H1 (cell line): ENCODE measurements around the gene MFN1. TPM values are rescaled to one million over a fixed set of nuclear protein-coding genes. Genes with fewer than 3 reads are reported as not detected.

Experiments used
- CTCF ChIA-PET: fragments of 300-600 bp; sonication (Branson Sonifier 250); formaldehyde crosslinking; loops from one replicate; lab custom pipeline; 2021; ENCODE audit not compliant: partially characterized antibody; lab: Charles Lee
- POLR2A ChIA-PET: fragments of 300-600 bp; sonication (Branson Sonifier 250); formaldehyde crosslinking; loops from one replicate; lab custom pipeline; 2021; ENCODE audit warnings: inconsistent platforms; ENCODE audit not compliant: partially characterized antibody; lab: Charles Lee
- DNase-seq, 2 experiments: peaks; one replicate each; pipeline versions ENCODE4 v3.0.0 to v3.0.0-alpha.2; 2010 to 2022; ENCODE audit warnings: low spot score in 2 of 2, low read depth in 1 of 2, mixed read lengths in 1 of 2
- FAIRE-seq: peaks from 2 replicates; lab custom pipeline; 2011; peaks lifted over from hg19 to GRCh38; lab: Jason Lieb, UNC
- H2AFZ ChIP-seq: 2 replicates; pipeline ENCODE4 v1.8.1; 2012; ENCODE audit warnings: low read length, inconsistent platforms
- H2AK5ac ChIP-seq: 2 replicates; pipeline ENCODE4 v1.6.1; 2013; ENCODE audit warnings: low read depth, low read length
- H2BK120ac ChIP-seq: replicated peaks from 2 replicates; pipeline ENCODE3; 2013; ENCODE audit warnings: low read depth, low read length, inconsistent platforms
- H2BK12ac ChIP-seq: 2 replicates; pipeline ENCODE4 v1.6.1; 2013; ENCODE audit warnings: low read depth, low read length
- H2BK15ac ChIP-seq: 2 replicates; pipeline ENCODE4 v1.6.1; 2013; ENCODE audit warnings: low read length
- H2BK20ac ChIP-seq: 2 replicates; pipeline ENCODE4 v1.6.1; 2013; ENCODE audit warnings: low read length
- H2BK5ac ChIP-seq: 2 replicates; pipeline ENCODE4 v1.6.1; 2013; ENCODE audit warnings: low read depth, low read length
- H3K14ac ChIP-seq: 2 replicates; pipeline ENCODE4 v1.6.1; 2013; ENCODE audit warnings: inconsistent platforms; ENCODE audit not compliant: insufficient read length
- H3K18ac ChIP-seq: 2 replicates; pipeline ENCODE4 v1.6.1; 2013; ENCODE audit warnings: low read length; ENCODE audit errors: extremely low read depth
- H3K23ac ChIP-seq: 2 replicates; pipeline ENCODE4 v1.6.1; 2013; ENCODE audit warnings: inconsistent platforms; ENCODE audit not compliant: insufficient read length
- H3K23me2 ChIP-seq: 2 replicates; pipeline ENCODE4 v1.6.1; 2013; ENCODE audit warnings: low read depth, low read length
- H3K27ac ChIP-seq: 2 replicates; pipeline ENCODE4 v1.6.1; 2011; ENCODE audit warnings: low read depth, low read length, inconsistent platforms
- H3K27me3 ChIP-seq, 4 experiments: replicated peaks in 1 of 4; 1 replicate in 1 of 4; 2 replicates in 3 of 4; pipeline versions ENCODE4 v1.6.1 to v1.8.1; 2011 to 2013; ENCODE audit warnings: low read length in 3 of 4, mild to moderate bottlenecking in 3 of 4, inconsistent platforms in 2 of 4, mixed read lengths in 2 of 4, moderate library complexity in 1 of 4; ENCODE audit not compliant: control insufficient read depth in 3 of 4, insufficient read depth in 3 of 4; ENCODE audit errors: extremely low read depth in 1 of 4
- H3K36me3 ChIP-seq, 4 experiments: 2 replicates each; pipeline versions ENCODE4 v1.6.1 to v1.8.1; 2011 to 2013; ENCODE audit warnings: mild to moderate bottlenecking in 4 of 4, low read length in 3 of 4, moderate library complexity in 2 of 4, control low read depth in 1 of 4, inconsistent platforms in 1 of 4; ENCODE audit not compliant: insufficient read depth in 4 of 4, control insufficient read depth in 2 of 4
- H3K4ac ChIP-seq: replicated peaks from 2 replicates; pipeline ENCODE3; 2013; ENCODE audit warnings: low read length, low read depth, mixed read lengths, inconsistent platforms; ENCODE audit not compliant: insufficient read length
- H3K4me1 ChIP-seq, 4 experiments: replicated peaks in 1 of 4; 1 replicate in 1 of 4; 2 replicates in 3 of 4; pipeline versions ENCODE4 v1.6.1 to v1.8.1; 2011 to 2013; ENCODE audit warnings: low read length in 3 of 4, inconsistent platforms in 2 of 4, mixed read lengths in 1 of 4; ENCODE audit not compliant: insufficient read depth in 4 of 4, control insufficient read depth in 3 of 4
- H3K4me2 ChIP-seq, 2 experiments: 2 replicates each; pipeline versions ENCODE4 v1.6.1 to v1.8.1; 2011 to 2013; ENCODE audit warnings: low read depth in 2 of 2, low read length in 2 of 2, control low read depth in 1 of 2, inconsistent platforms in 1 of 2, mild to moderate bottlenecking in 1 of 2; ENCODE audit not compliant: insufficient read depth in 1 of 2
- H3K4me3 ChIP-seq, 4 experiments: fragments of 200-600, 300-600 bp in 1 of 4; sonication (generic), shearing (Covaris generic), sonication (Bioruptor Twin) in 1 of 4; 2 replicates each; pipeline versions ENCODE4 v1.5.1 to v1.8.1; 2011 to 2016; ENCODE audit warnings: low read length in 4 of 4, low read depth in 3 of 4, control low read depth in 2 of 4, inconsistent platforms in 2 of 4, mild to moderate bottlenecking in 2 of 4, mixed read lengths in 1 of 4, moderate library complexity in 1 of 4; ENCODE audit not compliant: insufficient read depth in 2 of 4; ENCODE audit errors: extremely low read depth in 1 of 4
- H3K56ac ChIP-seq: replicated peaks from 2 replicates; pipeline ENCODE3; 2013; ENCODE audit warnings: low read depth, mild to moderate bottlenecking, mixed read lengths, low read length, inconsistent platforms; ENCODE audit not compliant: insufficient read length
- H3K79me1 ChIP-seq: 2 replicates; pipeline ENCODE4 v1.6.1; 2013; ENCODE audit warnings: low read depth, low read length, control low read depth
- H3K79me2 ChIP-seq, 2 experiments: 2 replicates each; pipeline versions ENCODE4 v1.6.1 to v1.8.1; 2012 to 2013; ENCODE audit warnings: low read length in 2 of 2, mild to moderate bottlenecking in 2 of 2, inconsistent platforms in 1 of 2; ENCODE audit not compliant: insufficient read depth in 2 of 2, control insufficient read depth in 1 of 2
- H3K9ac ChIP-seq, 4 experiments: replicated peaks in 1 of 4; 1 replicate in 1 of 4; 2 replicates in 3 of 4; pipeline versions ENCODE4 v1.6.1 to v1.8.1; 2011 to 2013; ENCODE audit warnings: low read depth in 3 of 4, low read length in 3 of 4, control low read depth in 2 of 4, mild to moderate bottlenecking in 2 of 4, moderate library complexity in 2 of 4, inconsistent platforms in 1 of 4; ENCODE audit errors: extremely low read depth in 1 of 4
- H3K9me3 ChIP-seq, 2 experiments: 2 replicates each; pipeline versions ENCODE4 v1.6.1 to v1.8.1; 2012 to 2013; ENCODE audit warnings: mild to moderate bottlenecking in 2 of 2, moderate library complexity in 2 of 2, control low read depth in 1 of 2, inconsistent platforms in 1 of 2, low read depth in 1 of 2, low read length in 1 of 2, mixed read lengths in 1 of 2; ENCODE audit not compliant: insufficient read depth in 2 of 2
- H4K20me1 ChIP-seq, 2 experiments: replicated peaks in 1 of 2; 2 replicates each; pipeline versions ENCODE3 to v1.8.1; 2011 to 2013; ENCODE audit warnings: inconsistent platforms in 2 of 2, low read length in 2 of 2, mild to moderate bottlenecking in 1 of 2; ENCODE audit not compliant: insufficient read depth in 2 of 2, control insufficient read depth in 1 of 2
- H4K5ac ChIP-seq: 2 replicates; pipeline ENCODE4 v1.6.1; 2013; ENCODE audit warnings: low read length, low read depth, mixed read lengths, inconsistent platforms; ENCODE audit not compliant: insufficient read length
- H4K8ac ChIP-seq: 2 replicates; pipeline ENCODE4 v1.8.0; 2013; ENCODE audit warnings: mild to moderate bottlenecking, moderate library complexity, low read length, inconsistent platforms; ENCODE audit not compliant: insufficient read depth; ENCODE audit errors: extremely low read depth
- H4K91ac ChIP-seq: replicated peaks from 2 replicates; pipeline ENCODE3; 2013; ENCODE audit warnings: low read length, mixed read lengths, inconsistent platforms; ENCODE audit not compliant: insufficient read length
- ASH2L ChIP-seq: fragments of 200-600, 300-600 bp; sonication (generic); IDR thresholded peaks from one replicate; pipeline ENCODE4 v1.7.1; 2017; ENCODE audit warnings: low read length
- BACH1 ChIP-seq: IDR thresholded peaks from 2 replicates; pipeline ENCODE4 v1.6.1; 2012; ENCODE audit warnings: low read length, improper control_type of control experiment
- FOSL1 ChIP-seq: IDR thresholded peaks from 2 replicates; pipeline ENCODE4 v1.6.1; 2011; ENCODE audit warnings: mild to moderate bottlenecking, low read depth, low read length, moderate library complexity; ENCODE audit not compliant: insufficient read depth
- KDM4A ChIP-seq: IDR thresholded peaks from one replicate; pipeline ENCODE4 v1.7.1; 2012; ENCODE audit warnings: low read depth, mild to moderate bottlenecking, moderate library complexity, low read length, inconsistent platforms; ENCODE audit not compliant: severe bottlenecking
- SP2 ChIP-seq: IDR thresholded peaks from 2 replicates; pipeline ENCODE4 v1.6.1; 2012; ENCODE audit warnings: mild to moderate bottlenecking, low read length, inconsistent platforms
- SP4 ChIP-seq: IDR thresholded peaks from 2 replicates; pipeline ENCODE4 v1.6.1; 2012; ENCODE audit warnings: low read length, inconsistent platforms
- TBP ChIP-seq: IDR thresholded peaks from 2 replicates; pipeline ENCODE4 v1.6.1; 2011; ENCODE audit warnings: low read depth, low read length, improper control_type of control experiment
- TEAD4 ChIP-seq: IDR thresholded peaks from 2 replicates; pipeline ENCODE4 v1.6.1; 2012; ENCODE audit warnings: low read depth, low read length, inconsistent platforms, mixed read lengths
- YY1 ChIP-seq: IDR thresholded peaks from 2 replicates; pipeline ENCODE4 v1.6.1; 2011; ENCODE audit warnings: low read depth, mild to moderate bottlenecking, low read length
- WGBS, 2 experiments: shearing (Covaris generic) in 1 of 2; methylation state at CpG; one replicate each; pipeline versions ENCODE4 v1.1.6 to v1.1.7; 2013 to 2015; ENCODE audit warnings: low lambda C conversion rate in 2 of 2, mixed read lengths in 2 of 2, inconsistent platforms in 1 of 2, low coverage in 1 of 2, missing lambda C conversion rate in 1 of 2; ENCODE audit not compliant: insufficient replicate concordance in 2 of 2, insufficient coverage in 1 of 2, insufficient read length in 1 of 2; ENCODE audit errors: extremely low coverage in 1 of 2, missing lambda C conversion rate in 1 of 2; 5-methylcytosine and 5-hydroxymethylcytosine counted together
- polyA plus RNA-seq, 7 experiments: library from polyadenylated mRNA; depleted of rRNA in 3 of 7; stranded (reverse) in 5 of 7; unstranded in 2 of 7; fragments of >200 nt in 5 of 7; fragments of 200-250 nt in 2 of 7; gene quantifications; 1 replicate in 5 of 7; 2 replicates in 1 of 7; 4 replicates in 1 of 7; pipeline versions ENCODE4 v1.2.1 to v1.2.3, GENCODE V29; 2011 to 2013; ENCODE audit warnings: missing spikeins in 2 of 7, mixed read lengths in 2 of 7
- total RNA-seq: library from RNA; stranded (reverse); fragmentation: NEBNext Ultra II Directional; extraction: Animal tissue kit (Norgen Biotek cat#: 25700); gene quantifications from 2 replicates; pipeline ENCODE4 v1.2.1, GENCODE V29; 2021

The MFN1 gene
- total and polyA plus RNA-seq, 2 of the 8 experiments (the other 6 are each of a cell fraction or from before 2014, with no cell fraction given) = 9.1 to 35.6 TPM

DNA sequence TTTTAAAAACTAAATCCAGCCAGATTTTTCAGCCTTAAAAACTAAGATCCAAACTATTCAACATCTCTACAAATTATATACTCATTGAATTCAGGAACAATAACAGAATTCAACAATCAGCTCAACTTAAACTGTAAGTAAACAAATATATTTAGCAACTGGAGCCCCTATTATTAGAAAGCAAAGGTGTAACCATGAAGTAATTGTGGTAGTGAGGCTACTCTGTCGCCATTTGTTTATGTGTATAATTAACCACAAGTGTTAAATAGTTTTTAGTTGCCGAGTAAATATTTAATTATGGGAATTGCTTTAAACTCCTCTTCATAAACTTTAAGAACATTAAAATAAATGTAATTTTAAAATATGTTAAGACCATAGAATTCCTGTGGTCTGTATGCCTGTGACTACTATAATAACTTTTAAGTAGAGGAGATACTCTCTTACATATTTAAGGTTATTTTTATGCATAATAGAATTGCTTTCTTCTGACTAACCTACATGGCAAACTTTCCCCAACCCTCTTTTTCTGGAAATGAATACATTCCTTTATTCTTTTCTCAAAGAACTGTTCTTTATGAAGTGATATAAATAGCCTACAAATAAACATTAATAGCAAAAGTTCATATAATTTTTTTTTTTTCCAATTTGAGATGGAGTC is 51.2 kb downstream of the MFN1 start:
- no peak overlapping the region for H2BK20ac ChIP-seq
- no peak overlapping the region for H2AK5ac ChIP-seq
- no peaks in the 10 kb centered on the region for H3K23me2 ChIP-seq
- H3K36me3 ChIP-seq = peaks cover 0 to 2% (median 0%) of the 10 kb centered on the region in 4 experiments; a peak in 2 of 8 replicates
- H2BK12ac ChIP-seq = no peak overlapping the region
- H4K20me1 ChIP-seq = no peaks in the 10 kb centered on the region
- ChIA-PET POLR2A (no interaction called here), CTCF (interaction anchor here (0.6 to 2.0 kb wide), 2 partner anchors 23 to 119 kb away, joined by 3 to 6 read pairs; no protein-coding TSS in a partner anchor)
- H2BK120ac ChIP-seq = no peak overlapping the region
- no peak overlapping the region for H3K56ac ChIP-seq
- H3K4me2 ChIP-seq = no peak overlapping the region
- no peaks in the 10 kb centered on the region for H3K9me3 ChIP-seq
- H3K4me3 ChIP-seq = no peak overlapping the region
- H3K27ac ChIP-seq = no peak overlapping the region
- no peak overlapping the region for H2BK5ac ChIP-seq
- no peak overlapping the region for H3K18ac ChIP-seq
- no peak overlapping the region for H2BK15ac ChIP-seq
- DNase-seq (no peak), FAIRE-seq (no peak)
- no peaks in the 10 kb centered on the region for H3K79me2 ChIP-seq
- H3K9ac ChIP-seq = no peak overlapping the region
- H3K27me3 ChIP-seq = no peaks in the 10 kb centered on the region
- H4K8ac ChIP-seq = no peak overlapping the region
- no peak overlapping the region for H4K5ac ChIP-seq
- 89% methylated on average over 2 of the region's 2 CpGs; no CpG with 5 or more reads in 1 of the 2 experiments for WGBS, 2 experiments
- H2AFZ ChIP-seq = no peak overlapping the region
- peaks cover 0 to 10% (median 3%) of the 10 kb centered on the region in 4 experiments; a peak in 3 of 7 replicates for H3K4me1 ChIP-seq
- no peak overlapping the region for H3K14ac ChIP-seq
- H3K4ac ChIP-seq = no peak overlapping the region
- no peaks in the 10 kb centered on the region; the same call in 1 of the 2 replicates for H3K79me1 ChIP-seq
- no peak overlapping the region for H3K23ac ChIP-seq
- no peak overlapping the region for H4K91ac ChIP-seq
- TF ChIP-seq SP2 = no peak
- TF ChIP-seq SP4 = no peak
- no peak for TF ChIP-seq KDM4A
- no peak for TF ChIP-seq BACH1
- no peak for TF ChIP-seq YY1
- TF ChIP-seq TEAD4 = no peak
- TF ChIP-seq ASH2L = no peak
- TF ChIP-seq FOSL1 = no peak
- TF ChIP-seq TBP = no peak
